GM21717 (cell line): ENCODE data around the gene CRTC2.

Experiments
- ATAC-seq: cut with Tn5 transposase; IDR thresholded peaks from one replicate; pipeline ENCODE4 v1.9.1; 2021; ENCODE audit warnings: mild to moderate bottlenecking, moderate library complexity; ENCODE audit not compliant: unreplicated experiment

The CRTC2 gene

DNA sequence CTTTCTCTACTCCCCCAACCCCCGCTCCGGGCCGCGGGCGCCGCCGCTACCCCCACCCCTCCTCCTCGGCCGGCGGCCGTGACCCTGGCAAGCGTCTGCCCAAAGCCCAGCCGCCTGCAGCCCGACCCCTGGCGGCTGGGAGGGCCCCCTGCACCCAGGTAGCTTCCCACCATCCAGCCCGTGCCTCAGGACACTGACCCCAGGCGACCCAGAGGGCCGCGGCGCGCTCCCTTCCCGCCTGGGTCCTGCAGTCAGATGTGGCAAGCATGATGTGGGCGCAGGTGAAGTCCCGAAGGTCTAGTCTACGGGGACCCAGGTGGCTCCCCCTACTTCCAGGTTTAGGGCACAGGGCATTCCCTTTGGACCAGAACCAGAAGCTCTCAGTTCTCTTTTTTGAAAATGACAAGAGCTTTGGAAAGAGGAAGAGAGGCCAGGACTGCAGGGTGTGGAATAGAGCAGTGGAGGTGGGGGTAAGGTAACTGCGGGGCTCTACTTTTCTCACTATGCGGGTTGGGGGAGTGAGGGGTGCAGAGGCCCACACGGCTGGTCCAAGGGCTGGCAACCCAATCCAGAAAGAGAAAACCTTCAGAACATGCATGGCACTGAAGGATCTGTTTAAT is 11.7 kb downstream of the CRTC2 start, which contains the start of gene DENND4B:
Gene DENND4B (minus strand): TSS at position 97 of the 620 bp plus-strand sequence. CDS start 2,344 bp downstream, outside the sequence.
- ATAC-seq: peak; percentile 50

DNA sequence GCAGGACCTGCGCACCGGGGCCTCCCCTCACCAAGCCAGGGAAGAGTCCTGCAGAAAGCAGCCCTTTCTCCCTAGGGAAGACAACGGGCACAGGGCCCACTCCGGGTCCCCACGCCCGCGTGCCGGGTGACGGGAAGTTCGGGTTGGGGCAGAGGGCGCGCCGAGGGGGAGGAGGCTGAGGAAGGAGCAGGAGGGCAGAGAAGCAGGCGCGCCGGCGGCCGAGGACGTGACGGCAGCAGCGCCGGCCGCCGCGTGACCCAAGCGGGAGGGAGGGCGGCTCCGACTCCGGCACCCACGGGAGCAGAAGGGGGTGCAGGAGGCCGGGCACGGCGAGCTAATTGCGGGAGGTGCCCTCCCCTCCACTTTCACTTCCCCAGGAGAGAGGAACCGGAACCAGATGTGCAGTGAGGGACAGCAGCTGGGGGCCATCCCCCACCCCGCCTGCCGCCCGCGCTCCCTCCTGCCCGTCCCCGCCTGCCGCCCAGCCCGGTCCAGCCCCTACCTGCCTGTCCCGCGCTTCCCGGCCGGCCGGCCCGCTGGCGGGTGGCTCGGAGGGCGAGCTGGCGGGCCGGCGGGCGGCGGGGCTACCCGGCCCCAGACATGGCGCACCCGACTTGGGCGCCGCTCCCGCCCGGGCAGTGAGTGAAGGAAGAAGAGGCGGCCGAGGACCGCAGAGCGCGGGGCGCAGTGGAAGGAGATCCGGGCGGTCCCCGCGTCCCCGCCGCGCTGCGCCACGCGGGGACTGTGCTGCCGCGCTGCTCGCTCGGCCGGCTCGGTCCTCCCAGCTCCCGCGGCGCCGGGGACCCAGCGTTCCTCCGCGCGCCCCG is 12.4 kb downstream of the CRTC2 start:
- ATAC-seq: peak; percentile 58

DNA sequence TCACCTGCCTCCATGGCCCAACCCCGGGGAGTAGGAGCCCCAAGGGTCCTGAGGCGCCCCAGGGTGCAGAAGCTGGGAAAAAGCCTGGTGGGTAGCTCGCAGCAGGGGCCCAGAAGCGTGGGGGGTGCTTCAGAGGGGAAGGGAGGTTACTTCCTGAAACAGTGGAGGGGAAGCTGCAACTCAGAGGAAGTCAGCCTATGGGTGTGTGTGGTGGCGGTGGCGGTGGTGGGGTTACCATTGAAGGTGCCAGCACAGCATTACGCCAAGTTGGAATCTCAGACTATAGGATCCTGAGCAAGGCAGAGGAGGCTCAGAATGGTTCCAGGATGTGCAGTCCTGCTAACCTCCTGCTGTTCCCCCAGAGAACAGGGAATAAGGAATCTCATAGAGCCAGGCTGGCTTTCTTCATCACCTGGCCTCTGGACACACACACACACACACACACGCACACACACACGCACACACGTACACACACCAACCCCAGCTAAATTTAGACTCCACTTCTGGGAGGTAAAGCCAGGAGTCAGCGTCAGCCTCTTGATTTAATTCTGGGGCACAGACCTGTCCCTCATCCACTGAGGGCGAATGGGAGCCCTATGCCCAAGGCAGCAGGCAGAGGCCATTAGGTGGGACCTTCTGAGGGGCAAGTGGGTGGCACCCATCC is 13.1 kb downstream of the CRTC2 start:
- no peak for ATAC-seq

DNA sequence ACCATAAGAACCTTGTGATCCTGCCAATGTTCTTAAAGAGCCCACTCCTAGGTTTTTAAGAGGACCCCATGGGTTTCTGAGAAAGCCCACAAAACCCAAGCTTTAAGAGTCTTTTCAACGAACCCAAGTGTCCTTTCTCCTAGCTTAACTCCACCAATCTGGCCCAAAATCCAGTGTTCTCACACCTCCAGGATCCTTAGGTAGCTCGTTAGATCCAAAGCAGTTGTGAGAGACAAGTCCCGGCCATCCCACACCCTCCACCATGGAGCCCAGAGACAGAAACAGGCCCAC is 13.6 kb downstream of the CRTC2 start:
- no peak for ATAC-seq

DNA sequence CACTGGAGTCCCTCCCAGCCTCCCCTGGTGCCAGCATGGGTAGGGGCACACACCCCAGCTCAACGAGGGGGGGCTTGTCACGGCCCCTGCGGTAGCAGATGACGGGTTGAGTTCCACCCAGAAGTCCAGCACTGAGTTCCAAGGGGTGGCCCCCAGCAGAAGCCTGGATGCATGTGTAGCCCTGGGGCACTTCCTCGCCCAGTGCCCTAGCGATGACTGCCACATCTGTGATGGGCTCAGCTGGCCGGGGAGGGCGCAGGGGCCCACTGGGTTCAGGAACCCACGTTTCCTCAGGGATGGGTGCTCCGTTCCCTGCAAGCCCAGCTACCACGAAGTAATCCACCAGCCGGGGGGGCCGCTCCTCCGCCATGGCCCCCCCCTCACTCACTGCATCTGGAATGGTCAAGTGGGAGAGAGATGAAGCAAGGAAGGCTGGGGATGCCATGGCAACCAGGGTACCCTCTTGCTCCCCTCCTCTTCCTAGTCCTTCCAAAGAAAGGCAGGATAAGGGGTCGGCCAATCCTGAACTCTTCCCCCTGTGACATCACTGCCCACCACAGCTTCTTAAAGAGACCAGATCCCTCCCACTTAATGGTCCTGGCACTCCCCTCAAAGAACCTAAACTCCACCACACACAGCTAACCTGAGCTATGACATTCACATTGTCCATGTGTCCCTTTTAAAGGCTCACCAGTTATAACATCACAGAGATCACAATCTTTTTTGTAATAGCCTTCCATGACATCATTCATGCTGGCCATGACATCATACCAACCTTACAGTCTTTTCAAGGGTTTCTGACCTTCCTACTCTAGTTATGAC is 14.2 kb downstream of the CRTC2 start:
- ATAC-seq: no peak

DNA sequence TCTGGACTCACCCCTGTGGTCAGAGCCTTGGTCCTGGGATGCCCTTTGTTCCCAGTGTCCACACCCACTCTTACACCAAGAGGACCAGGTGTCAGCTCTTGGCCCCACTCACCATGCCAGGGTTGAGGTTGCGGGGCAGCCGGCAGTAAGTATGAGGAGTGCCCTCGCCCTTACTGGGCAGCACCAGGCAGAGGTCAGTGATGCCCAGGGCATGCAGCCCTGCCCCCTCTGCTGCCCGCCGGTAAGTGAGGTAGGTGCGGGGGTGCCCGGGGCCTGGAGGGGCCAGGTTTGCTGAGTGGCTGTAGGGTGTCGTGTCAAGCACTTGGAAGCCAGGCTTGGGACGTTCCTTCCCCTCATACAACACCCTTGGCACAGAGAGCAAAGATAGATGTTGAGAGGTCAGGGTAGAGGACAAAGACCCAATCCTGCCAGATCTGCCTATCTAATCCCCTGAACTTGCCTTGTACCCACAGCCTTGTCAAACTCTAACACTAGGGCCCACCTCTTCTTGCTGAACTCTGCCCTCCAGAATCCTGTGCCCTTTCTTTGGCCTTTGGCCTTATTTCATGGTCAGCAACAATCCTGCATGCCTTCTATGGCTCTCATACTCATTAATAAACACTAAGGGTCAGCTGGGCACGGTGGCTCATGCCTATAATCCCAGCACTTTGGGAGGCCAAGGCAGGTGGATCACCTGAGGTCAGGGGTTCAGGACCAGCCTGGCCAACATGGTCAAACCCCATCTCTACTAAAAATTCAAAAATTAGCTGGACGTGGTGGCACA is 15.5 kb downstream of the CRTC2 start:
- no peak for ATAC-seq

DNA sequence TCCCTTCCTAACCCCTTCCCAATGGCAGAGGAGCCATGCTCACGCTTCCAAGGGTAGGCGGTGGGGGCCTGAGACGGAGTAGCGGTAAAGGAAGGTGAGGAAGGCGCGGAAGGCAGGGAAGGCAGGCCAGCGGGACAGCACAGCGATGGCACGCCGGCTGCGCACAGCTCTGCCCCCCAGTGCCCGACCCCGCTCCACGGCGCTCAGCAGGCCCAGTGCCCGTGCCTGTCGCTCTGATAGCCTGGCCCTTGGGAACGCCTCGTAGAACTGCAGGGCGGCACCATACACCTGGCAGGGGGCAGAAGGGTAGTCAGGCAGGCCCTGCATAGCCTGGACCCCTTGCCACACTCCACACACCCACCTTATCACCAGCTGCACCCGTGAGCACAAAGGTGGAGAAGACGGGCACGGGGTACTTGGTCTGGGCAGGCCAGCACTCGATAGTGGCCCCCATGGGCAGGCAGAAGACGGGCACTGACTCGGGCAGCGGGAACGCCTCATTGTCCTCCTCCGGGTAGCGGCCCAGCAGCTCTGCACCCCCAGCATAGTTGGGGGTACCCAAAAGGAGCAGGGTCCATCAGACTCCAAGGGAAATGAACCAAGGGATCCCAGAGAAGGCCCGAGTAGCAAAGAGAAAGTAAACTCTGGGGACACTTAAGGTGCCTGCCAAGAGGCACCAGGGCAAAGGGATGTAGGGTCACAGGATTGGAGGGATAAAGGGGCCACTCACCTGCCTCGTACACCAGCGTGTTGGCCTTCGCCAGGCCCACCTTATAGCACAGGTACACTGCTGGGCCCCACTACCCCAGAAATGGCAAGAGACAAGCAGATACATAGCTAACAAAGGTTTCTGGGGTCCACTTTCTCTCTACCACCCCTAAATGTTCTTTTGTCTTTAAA is 16.3 kb downstream of the CRTC2 start:
- no peak for ATAC-seq

DNA sequence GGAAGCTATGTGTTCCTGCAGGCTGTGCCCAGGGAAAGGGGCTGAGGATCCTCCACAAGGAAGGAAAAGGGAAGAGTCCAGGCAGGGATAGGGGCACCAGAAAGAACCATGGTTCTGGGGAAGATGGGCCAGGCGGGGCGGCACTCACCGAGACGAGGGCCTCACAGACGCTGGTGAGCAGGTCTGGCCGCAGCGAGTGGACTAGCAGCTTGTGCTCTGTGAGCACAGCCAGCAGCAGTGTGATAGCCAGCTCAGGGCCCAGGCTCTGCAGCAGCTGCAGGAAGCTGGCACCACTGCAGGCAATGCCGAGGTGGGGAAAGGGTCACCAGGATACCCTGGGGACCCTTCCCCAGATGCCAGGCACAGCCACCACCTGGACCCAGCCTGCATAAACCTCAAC is 17.7 kb downstream of the CRTC2 start:
- ATAC-seq: no peak

DNA sequence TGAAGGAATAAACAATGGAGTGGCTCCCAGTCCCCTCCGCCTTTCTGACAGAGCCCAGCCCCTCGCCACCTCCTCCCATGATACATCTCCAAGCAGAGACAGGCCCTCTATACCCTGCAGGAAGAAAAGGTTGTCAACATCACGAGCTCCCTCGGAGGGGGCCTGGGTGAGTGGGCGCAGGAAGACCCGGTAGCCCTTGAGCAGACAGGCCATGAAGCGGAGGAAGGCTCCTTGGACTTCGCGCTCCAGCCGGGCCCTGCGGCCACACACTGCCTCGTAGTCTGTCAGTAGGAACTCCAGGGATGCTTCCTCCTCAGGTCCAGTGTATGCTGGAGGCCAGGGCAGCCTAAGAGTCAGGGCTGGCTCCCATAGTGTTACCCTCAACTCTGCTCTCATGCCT is 18.9 kb downstream of the CRTC2 start:
- ATAC-seq: no peak

DNA sequence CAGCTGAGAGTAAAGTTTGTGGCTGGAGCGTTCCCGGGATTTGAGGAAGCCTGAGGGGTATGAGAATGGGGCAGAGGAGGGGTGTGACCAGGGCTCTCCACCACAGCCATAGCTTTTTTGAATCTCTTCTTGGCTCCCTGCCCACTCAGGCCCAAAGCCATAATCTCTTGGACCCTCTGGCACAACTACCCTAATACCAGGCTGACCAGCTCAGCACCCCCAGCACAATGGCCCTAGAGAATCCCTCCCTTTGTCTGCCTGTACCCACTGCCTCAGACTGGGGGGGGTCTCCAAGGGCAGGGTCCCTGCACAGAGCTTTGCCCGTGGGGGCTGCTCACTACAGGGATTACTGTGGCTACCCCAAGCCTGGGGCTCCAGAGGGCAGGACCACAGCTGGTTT is 19.4 kb downstream of the CRTC2 start:
- no peak for ATAC-seq

DNA sequence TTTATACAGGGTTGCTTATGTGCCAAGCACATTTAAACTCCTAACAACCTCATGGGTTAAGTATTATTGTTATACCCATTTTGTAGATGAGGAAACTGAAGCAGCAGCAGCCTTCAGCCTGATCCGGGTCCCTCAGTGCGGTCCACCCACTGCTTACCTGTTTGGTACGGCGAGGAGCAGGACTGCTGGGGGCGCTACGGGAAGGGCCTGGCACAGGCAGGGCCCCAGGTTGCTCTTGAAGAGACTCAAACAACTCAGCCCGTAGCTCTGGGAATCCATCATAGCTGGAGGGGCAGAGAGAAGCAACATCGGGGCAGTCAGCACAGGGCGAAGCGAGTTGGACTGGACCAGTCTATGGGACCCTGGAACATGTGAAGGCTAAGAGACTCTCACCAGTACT is 21.1 kb downstream of the CRTC2 start:
- ATAC-seq: no peak

DNA sequence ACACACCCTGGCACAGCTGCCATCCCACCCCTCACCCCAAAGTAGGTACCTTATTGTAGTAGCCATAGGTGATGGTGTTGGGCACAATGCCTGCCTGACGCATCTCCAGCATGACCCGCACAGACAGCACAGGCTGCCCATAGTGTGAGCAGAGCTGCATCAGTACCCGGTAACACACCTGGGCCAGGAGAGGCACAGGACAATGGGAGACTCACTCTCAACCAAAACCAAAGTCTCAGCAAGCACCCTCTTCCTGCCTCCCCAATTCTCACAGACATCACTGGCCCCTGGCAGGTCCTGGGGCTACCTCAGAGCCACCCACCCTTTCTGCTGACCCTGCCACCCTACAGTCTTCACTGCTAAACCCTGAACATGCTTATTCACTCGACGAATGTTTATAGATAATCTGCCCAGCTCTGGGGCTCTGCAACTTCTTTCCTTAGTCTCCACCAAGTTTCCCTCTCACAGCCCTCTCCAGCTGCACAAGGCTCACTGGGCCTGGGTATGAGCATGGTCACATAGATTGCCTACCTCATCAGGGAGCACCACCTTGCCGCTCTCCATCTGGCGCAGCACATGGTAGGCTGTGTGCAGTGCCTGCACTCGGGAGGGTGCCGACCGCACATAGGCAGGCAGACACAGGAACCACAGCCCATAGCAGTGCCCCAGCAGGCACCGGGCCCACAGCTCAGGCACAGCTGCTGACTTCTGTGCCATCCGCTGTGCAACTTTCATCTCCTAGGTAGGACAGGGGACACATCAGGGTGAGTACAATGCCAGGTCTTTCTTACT is 22.2 kb downstream of the CRTC2 start:
- no peak for ATAC-seq

DNA sequence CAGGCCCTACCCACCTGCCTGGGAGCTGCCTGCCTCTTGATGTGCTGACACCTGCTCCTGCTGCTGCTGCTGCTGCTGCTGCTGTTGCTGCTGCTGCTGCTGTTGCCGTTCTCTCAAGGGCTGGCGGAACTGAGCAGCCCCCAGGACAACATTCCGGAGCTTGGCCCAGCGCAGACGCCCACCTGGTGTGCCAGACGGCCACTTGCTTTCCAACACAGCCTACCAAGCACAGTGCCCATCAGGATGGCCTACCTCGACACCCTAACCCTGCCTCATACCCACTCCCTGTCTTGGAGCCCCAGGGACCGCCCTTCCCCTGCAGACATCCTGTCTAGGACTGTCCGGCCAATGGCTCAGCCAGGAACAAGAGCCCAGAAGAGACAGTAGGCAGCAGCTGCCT is 23.7 kb downstream of the CRTC2 start:
- ATAC-seq: no peak

DNA sequence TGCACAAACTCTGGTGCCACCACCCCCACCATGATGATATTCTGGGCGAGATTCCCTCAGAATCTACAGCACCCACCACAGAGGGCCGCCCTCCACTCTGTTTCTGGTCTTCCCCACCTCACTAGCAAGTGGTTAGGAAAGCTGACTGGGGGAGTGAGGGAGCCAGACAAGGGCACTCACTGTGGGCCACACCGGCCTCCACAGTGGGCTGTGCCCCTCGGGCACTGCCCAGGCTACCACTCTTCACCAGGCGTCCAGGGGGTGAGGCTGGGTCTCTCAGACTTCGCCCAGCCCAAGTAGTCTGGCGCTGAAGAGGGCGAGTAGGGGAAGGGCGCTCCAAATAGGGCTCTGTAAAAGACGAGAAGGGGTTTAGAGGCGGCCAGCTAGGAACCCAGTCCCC is 24.5 kb downstream of the CRTC2 start:
- ATAC-seq: no peak

DNA sequence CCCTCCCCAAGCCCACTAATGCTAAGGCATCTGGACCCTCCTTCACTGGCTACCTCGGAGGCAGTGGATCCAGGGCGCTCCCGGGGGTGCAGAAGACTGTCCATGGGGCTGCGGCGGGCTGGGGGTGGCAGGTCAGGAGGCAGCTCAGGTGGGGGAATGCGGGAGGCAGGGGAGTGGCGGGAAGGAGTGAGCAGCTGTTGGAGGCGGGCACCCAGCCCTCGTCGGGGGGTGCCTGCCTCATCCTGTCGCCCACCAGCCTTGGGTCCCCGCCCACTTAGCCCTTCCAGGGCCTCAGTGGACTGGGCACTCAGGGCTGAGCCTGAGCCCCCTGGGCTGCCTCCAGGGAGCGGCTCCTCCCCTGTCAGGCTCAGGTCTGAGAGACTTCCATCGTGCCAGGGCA is 25.0 kb downstream of the CRTC2 start:
- ATAC-seq: no peak

DNA sequence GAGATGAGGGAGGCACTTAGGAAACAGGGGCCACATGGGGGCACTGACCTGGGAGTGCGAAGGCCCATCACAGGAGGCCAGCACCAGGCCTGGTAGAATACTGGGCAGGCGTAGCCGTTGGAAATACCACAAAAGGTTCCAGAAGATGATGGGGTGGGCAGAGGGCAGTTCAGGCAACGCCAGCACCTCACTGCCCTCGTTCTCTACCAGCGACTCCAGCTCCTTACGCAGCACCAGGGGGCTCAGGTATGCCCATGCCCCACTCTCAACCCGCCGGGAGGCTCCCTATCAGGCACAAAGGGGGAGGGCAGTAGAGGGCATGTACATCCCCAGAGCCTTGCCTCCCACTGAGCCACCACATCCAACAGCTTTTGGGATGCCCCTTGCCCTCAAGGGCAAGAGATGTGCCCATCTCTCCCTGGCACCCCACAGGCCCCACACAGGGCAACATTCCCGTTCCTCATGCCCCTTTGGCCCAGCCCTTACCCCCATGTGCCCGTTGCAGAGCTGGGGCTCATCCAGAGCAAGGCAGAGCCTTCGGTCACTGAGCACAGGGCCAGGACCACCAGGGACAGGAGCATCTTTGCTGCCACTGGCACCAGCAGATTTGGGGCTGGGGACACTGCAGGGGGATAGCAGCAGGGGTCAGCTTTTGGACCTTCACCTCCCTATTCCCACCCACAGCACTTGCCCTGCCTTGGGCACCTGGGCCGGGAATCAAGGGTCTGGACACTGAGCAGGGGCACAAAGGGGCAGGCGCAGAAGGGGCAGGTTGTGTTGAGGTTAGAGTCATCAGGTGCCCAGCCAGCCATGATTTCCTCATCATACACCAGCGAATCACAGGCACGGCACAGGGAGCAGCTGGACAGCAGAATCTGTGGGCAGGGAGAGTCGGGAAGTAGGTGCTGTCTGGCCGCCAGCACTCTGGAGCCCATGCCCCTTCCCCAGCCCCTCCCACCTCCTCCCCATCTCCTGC is 26.0 kb downstream of the CRTC2 start:
- ATAC-seq: no peak
